ENCODE data around the gene R3HDM4.
"Not testable (repeated sequence)": the region's sequence is repeated elsewhere in the genome, so short reads cannot be mapped to it uniquely, and the experiment has no call there.

Gene R3HDM4

DNA sequence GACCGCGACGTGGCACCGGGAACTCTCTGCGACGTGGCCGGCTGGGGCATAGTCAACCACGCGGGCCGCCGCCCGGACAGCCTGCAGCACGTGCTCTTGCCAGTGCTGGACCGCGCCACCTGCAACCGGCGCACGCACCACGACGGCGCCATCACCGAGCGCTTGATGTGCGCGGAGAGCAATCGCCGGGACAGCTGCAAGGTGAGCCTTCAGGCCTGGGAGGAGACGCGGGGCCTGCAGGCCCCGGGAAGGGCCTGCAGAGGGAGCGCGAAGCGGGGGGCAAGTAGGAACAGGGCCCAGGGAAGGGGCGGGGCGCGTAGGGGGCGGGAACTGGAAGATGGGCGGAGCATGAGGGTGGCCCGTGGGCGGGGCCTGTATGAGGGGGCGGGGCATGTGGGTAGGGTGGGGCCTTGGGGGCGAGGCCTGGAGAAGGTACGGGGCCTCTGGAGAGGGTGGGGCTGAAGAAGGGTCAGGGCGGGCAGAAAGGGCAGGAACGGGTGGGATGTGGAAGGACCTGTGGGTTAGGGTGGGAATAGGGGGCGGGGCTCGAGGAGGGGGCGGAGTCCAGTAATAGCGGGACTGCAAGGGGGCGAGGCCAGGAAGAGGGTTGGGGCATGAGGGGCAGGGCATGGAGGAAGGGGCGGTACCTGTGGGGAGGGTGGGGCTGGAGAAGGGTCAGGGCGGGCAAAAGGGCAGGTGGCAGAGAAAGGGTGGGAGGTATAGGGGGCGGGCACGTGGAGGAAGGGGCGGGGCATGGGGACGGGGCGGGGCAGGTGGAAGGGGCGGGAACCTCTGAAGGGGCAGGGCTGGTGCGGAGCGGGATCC lies 51.1 kb downstream of the R3HDM4 start:
- no peak overlapping the region for H3K4me3 ChIP-seq (ENCODE audit: low read depth, low read length)

DNA sequence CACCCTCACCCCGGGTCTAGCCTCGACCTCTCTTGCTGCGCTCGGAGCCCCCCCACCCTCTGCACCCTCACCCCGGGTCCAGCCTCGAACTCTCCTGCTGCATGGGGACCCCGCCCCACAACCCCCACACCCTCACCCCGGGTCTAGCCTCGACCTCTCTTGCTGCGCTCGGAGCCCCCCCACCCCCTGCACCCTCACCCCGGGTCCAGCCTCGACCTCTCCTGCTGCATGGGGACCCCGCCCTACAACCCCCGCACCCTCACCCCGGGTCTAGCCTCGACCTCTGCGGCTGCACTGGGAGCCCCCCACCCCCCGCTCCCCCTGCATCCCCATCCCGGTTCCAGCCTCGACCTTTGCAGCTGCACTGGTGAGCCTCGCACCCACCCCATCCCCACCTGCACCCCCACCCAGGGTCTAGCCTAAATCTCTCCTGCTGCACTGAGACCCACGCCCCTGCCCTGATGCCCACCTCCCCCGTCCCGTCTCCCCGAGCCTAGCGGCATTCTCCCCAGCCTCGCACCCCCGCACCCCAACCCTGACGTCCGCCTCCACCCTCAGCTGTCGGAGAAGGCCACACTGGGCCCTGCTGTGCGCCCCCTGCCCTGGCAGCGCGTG lies 51.8 kb downstream of the R3HDM4 start:
- H3K4me3 ChIP-seq (ENCODE audit: low read depth, low read length): no peak overlapping the region

DNA sequence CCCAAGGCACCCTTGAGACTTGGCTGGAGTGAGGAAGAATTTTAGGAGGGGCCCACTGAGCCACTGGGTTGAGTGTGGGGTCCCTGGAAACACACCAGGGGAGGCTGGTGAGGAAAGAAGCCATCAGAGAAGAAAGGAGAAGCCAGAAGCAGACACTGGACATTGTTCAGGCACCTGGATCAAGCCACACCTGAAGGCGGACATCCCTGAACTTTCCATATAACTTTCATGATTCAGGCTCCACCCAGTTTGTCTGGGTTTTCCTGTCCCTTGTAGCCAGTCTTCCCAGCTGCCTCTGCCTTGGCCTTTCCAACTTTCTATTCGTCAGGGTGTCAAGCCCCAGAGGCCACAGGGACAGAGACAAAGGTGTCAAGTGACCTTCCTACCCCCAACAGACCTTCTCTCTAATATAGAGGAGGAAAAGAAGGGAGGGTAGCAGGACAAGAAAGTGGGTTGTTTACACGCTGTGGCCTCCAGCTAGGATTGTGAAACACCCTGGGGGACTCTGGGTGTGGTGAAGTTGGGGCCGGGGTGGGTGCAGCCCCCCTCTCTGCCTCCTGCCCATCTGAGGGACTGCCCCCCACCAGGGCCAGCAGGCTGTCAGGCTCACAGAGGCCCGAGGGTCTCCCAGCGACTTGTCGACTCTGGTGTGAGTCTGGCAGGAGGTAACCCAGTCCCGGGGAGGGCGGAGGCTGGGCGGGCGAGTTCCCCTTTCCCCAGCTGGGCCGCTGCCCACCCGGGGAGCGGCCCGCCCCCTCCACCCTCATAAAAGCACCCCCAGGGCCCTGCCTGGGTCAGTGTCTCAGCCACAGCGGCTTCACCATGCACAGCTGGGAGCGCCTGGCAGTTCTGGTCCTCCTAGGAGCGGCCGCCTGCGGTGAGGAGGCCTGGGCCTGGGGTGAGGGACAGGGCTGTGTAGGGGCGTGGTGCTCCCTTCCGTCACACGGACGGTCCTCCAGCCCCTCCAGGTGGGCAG lies 53.9 kb downstream of the R3HDM4 start, which contains the start of gene CFD:
CFD (plus strand) TSS at position 797 of the 976 bp plus-strand sequence; CDS start at position 823, 26 bp downstream.
- peak within 1 kb of the TSS; percentile 45 for H3K4me3 ChIP-seq (ENCODE audit: low read depth, low read length)

DNA sequence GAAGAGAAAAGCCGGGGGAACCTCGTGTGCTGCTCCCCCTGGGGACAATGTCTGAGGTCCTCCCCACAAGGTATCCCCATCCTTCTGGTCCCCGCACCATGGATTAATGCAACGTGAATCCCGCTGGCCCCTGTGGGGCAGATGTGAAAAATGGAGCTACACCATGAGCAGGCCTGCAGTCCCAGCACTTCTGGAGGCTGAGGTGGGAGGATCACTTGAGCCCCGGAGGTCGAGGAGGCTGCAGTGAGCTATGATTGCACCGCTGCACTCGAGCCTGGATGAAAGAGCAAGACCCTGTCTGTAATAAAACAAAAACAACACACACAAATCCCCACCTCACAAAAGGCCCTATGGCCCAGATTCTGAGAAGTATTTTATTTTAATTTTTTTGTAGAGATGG lies 54.7 kb downstream of the R3HDM4 start:
- no peak overlapping the region for H3K4me3 ChIP-seq (ENCODE audit: low read depth, low read length)

DNA sequence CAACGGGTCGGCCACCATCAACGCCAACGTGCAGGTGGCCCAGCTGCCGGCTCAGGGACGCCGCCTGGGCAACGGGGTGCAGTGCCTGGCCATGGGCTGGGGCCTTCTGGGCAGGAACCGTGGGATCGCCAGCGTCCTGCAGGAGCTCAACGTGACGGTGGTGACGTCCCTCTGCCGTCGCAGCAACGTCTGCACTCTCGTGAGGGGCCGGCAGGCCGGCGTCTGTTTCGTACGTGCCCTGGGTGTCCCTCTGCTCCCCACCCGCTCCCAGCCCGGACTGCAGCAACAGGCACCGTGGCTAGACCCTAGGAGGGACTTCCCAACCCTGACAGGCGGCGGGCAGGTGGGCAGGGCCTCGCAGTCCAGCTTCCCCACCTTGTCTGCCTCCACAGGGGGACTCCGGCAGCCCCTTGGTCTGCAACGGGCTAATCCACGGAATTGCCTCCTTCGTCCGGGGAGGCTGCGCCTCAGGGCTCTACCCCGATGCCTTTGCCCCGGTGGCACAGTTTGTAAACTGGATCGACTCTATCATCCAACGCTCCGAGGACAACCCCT lies 57.4 kb downstream of the R3HDM4 start:
- no peak overlapping the region for H3K4me3 ChIP-seq (ENCODE audit: low read depth, low read length)

DNA sequence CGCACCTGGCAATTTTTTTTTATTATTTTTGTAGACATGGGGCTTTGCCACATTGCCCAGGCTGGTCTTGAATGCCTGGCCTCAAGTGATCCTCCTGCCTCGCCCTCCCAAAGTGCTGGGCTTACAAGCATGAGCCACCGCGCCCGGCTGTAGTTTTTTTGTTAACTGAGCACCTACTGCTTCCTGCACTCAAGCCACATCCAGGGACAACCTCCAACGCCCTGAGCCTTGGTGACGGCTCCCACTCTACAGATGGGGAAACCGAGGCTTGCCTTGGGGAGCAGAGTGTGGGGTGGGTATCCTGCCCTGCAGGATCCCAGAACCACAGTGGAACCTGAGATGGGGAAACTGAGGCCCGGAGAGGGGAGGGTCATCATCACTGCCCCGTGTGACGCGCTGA lies 57.9 kb downstream of the R3HDM4 start:
- no peak overlapping the region for H3K4me3 ChIP-seq (ENCODE audit: low read depth, low read length)

DNA sequence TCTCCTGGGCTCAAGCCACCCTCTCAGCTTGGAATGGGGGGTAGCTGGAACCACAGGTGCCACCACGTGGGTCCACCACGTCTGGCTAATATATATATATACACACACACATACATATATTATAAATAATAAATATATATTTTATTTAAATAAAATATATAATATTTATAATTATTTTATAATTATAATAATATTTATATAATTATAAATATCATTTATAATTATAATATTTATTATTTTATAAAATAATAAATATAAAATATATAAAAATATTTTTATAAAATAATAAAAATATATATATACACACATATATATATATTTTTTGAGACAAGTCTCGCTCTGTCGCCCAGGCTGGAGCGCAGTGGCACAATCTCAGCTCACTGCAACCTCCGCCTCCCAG lies 58.5 kb downstream of the R3HDM4 start:
- H3K4me3 ChIP-seq (ENCODE audit: low read depth, low read length): no peak overlapping the region

DNA sequence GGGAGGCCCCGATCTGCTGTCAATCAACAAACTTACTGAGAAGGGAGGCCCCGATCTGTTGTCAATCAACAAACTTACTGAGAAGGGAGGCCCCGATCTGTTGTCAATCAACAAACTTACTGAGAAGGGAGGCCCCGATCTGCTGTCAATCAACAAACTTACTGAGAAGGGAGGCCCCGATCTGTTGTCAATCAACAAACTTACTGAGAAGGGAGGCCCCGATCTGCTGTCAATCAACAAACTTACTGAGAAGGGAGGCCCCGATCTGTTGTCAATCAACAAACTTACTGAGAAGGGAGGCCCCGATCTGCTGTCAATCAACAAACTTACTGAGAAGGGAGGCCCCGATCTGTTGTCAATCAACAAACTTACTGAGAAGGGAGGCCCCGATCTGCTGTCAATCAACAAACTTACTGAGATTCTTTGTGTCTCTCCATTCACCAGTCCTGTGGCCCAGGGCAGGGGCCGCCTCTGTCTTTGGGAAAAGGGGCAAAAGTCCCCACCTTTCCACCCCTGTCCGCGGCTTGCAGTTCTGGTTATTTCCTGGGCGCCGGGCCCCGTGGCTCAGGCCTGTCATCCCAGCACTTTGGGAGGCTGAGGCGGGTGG lies 59.3 kb downstream of the R3HDM4 start:
- H3K4me3 ChIP-seq (ENCODE audit: low read depth, low read length): not testable (repeated sequence)

DNA sequence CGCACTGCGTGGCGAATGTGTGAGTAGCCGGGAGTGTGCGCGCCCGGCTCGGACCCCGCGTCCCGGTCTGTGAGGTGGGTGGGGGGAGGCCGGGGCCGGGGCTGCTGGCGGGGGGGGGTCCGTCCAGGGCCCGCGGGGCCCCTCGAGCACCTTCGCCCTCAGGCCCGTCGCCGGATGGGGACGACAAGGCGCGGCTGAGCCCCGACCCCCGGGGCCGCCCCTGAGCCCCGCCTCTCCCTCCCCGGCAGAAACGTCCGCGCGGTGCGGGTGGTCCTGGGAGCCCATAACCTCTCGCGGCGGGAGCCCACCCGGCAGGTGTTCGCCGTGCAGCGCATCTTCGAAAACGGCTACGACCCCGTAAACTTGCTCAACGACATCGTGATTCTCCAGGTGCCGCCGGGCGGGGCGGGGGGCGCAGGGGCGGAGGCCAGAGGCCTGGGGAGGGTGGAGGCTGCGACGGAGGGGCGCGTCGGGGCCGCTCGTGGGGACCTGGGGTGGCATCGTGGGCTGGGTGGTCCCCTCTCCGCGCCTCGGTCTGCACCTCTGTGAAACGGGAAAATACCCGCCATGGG lies 59.9 kb downstream of the R3HDM4 start:
- no peak overlapping the region for H3K4me3 ChIP-seq (ENCODE audit: low read depth, low read length)

DNA sequence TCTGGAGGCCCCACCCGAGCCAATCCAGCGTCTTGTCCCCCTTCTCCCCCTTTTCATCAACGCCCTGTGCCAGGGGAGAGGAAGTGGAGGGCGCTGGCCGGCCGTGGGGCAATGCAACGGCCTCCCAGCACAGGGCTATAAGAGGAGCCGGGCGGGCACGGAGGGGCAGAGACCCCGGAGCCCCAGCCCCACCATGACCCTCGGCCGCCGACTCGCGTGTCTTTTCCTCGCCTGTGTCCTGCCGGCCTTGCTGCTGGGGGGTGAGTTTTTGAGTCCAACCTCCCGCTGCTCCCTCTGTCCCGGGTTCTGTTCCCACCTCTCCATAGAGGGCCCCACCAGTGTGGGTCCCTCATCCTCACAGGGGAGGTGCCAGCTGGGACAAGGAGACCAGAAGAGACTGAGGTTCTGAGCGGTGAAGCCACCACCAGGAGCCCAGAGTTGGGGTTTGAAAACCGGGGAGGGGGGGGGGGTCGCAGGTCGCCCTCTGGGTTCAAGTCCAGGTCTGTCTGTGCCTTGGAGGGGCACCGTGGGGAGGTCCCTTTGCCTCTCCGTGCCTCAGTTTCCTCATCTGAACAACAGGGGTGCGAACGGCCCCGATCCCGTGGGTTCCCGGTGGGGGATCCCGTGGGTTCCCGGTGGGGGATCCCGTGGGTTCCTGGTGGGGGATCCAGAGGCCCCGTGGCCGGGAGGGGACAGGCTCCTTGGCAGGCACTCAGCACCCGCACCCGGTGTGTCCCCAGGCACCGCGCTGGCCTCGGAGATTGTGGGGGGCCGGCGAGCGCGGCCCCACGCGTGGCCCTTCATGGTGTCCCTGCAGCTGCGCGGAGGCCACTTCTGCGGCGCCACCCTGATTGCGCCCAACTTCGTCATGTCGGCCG lies 60.6 kb downstream of the R3HDM4 start, which contains the start of gene ELANE:
ELANE (plus strand) TSS at position 168 of the 878 bp plus-strand sequence; CDS start at position 194, 26 bp downstream.
- no peak within 1 kb of the TSS for H3K4me3 ChIP-seq (ENCODE audit: low read depth, low read length)

DNA sequence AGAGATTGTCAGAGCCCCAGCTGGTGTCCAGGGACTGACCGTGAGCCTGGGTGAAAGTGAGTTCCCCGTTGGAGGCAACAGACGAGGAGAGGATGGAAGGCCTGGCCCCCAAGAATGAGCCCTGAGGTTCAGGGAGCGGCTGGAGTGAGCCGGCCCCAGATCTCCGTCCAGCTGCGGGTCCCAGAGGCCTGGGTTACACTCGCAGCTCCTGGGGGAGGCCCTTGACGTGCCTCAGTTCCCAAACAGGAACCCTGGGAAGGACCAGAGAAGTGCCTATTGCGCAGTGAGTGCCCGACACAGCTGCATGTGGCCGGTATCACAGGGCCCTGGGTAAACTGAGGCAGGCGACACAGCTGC lies 62.1 kb downstream of the R3HDM4 start:
- no peak overlapping the region for H3K4me3 ChIP-seq (ENCODE audit: low read depth, low read length)

DNA sequence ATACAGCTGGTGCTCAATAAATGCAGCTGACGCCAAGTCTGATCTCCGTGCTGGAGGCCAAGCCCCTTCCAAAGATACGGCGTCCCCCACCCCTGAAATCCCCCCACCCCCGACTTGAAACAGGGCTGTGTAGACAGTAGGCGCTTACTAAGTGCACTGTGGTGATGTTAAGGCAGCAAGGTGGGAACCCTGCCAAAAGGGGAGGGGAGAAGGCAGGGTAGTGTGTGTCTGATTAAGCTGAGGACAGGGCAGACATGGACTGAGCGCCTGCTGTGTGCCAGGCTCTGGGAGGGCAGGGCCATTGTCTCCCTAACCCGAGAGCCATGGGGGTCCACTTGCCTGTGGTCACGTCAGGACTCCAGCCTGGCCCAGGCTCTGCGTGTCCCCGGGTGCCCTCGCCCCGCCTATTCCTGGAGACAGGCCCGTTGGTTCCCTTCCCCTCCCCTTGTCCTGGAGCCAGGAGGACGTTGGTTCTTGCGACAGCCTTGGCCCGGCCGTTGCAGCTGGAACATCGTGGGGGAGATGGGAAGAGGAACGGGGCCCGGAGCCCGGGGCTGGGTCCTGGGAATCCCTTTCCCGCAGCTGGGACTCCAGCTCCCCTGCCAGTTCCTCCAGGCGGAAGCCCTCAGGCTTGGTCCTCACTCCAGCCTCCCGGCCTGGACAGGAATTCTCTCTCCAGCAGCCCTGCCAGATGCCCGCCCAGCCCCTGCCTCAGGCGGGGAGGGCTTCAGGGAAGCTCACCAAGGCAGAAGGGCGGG lies 62.6 kb downstream of the R3HDM4 start:
- no peak overlapping the region for H3K4me3 ChIP-seq (ENCODE audit: low read depth, low read length)

DNA sequence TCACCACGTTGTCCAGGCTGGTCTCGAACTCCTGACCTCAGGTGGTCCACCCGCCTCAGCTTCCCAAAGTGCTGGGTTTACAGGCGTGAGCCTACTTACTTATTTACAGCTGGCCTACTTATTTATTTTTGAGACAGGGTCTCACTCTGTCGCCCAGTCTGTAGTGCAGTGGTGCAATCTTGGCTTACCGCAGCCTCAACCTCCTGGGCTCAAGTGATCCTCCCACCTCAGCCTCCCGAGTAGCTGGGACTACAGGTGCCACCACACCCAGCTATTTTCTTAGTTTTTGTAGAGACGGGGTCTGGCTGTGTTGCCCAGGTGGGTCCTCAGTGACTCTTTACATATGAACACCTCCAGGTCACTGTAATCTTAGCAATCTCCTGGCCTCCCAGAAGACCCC lies 63.8 kb downstream of the R3HDM4 start:
- H3K4me3 ChIP-seq (ENCODE audit: low read depth, low read length): not testable (repeated sequence)

DNA sequence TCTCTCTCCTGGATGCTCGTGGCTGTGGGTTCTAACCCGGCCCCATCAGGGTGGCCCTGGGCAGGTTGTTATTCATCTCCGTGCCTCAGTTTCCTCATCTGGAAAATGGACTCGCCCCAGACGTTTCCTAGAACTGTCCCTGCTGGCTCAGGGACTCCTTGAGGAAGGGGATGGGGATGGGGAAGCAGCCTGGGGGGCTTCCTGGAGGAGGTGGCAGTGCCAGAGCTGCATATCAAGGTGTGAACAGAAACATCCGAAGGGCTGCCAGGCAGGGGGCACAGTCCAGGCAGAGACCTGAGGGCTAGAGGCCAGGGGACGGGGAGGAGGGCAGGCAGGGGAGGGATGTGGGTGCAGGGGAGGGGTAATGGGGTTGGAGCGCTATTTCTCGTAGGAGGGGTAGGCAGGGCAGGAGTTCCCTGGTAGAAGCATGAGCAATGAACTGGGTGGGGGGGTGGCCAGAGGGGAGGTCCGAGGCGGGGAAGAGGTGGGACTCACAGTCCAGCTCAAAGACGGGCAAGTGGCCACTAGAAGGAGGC lies 64.6 kb downstream of the R3HDM4 start:
- no peak overlapping the region for H3K4me3 ChIP-seq (ENCODE audit: low read depth, low read length)

Measured in iPS-11a (cell line).